B cell (primary cell): ENCODE results near the gene CCDC24. TPM values are rescaled to one million over a fixed set of nuclear protein-coding genes. Genes with fewer than 3 reads are reported as not detected.

Experiments
- ATAC-seq: fragments of 200-7000 bp; cut with Tn5 transposase; one replicate; pipeline ENCODE4 v1.10.0; 2021; ENCODE audit warnings: low read depth, mild to moderate bottlenecking, moderate number of reproducible peaks, moderate library complexity
- CTCF ChIA-PET: fragments of 350-600 bp; sonication (Branson Sonifier 250); formaldehyde crosslinking; loops from one replicate; lab custom pipeline; 2021; ENCODE audit warnings: antibody characterized with exemption, inconsistent platforms; lab: Charles Lee
- POLR2A ChIA-PET: fragments of 350-600 bp; sonication (Branson Sonifier 250); formaldehyde crosslinking; loops from one replicate; lab custom pipeline; 2021; ENCODE audit warnings: antibody characterized with exemption; lab: Charles Lee
- DNase-seq: peaks from one replicate; pipeline ENCODE4 v3.0.0; 2013
- H2AFZ ChIP-seq: 2 replicates; pipeline ENCODE4 v1.6.1; 2012; ENCODE audit warnings: mild to moderate bottlenecking, low read depth, low read length; ENCODE audit not compliant: insufficient read depth, poor library complexity, severe bottlenecking
- H3K27ac ChIP-seq, 2 donors: 1 replicate in 1 of 2; 2 replicates in 1 of 2; pipeline ENCODE4 v1.5.1; 2012 to 2013; ENCODE audit warnings: low read length in 2 of 2, mild to moderate bottlenecking in 2 of 2, moderate library complexity in 1 of 2
- H3K27me3 ChIP-seq, 4 experiments: fragments of 200-600 bp in 1 of 4; sonication (generic) in 1 of 4; replicated peaks in 1 of 4; 1 replicate in 2 of 4; 2 replicates in 2 of 4; pipeline versions ENCODE4 v1.6.1 to v1.7.0; 2013 to 2016; ENCODE audit warnings: low read length in 3 of 4, mild to moderate bottlenecking in 2 of 4, mixed read lengths in 1 of 4, moderate library complexity in 1 of 4; ENCODE audit not compliant: insufficient read depth in 4 of 4, control insufficient read depth in 3 of 4; ENCODE audit errors: control extremely low read depth in 1 of 4
- H3K36me3 ChIP-seq, 2 experiments: replicated peaks in 1 of 2; 1 replicate in 1 of 2; 2 replicates in 1 of 2; pipeline versions ENCODE4 v1.6.1 to v1.7.1; 2013; ENCODE audit warnings: low read length in 1 of 2; ENCODE audit not compliant: insufficient read depth in 2 of 2, control insufficient read depth in 1 of 2; ENCODE audit errors: control extremely low read depth in 1 of 2, extremely low read depth in 1 of 2
- H3K4me1 ChIP-seq, 2 donors: fragments of 200-600 bp in 1 of 2; sonication (generic) in 1 of 2; 1 replicate in 1 of 2; 2 replicates in 1 of 2; pipeline versions ENCODE4 v1.5.1 to v1.6.1; 2013 to 2017; ENCODE audit warnings: low read length in 2 of 2; ENCODE audit not compliant: control insufficient read depth in 2 of 2, insufficient read depth in 2 of 2
- H3K4me2 ChIP-seq: replicated peaks from 2 replicates; pipeline ENCODE3; 2012; ENCODE audit warnings: mild to moderate bottlenecking, low read depth, low read length; ENCODE audit not compliant: poor library complexity, severe bottlenecking
- H3K4me3 ChIP-seq, 5 experiments: fragments of 200-600 bp in 1 of 5; sonication (generic) in 1 of 5; 1 replicate in 3 of 5; 2 replicates in 2 of 5; pipeline versions ENCODE4 v1.5.1 to v1.7.0; 2011 to 2016; ENCODE audit warnings: low read length in 4 of 5, mild to moderate bottlenecking in 4 of 5, low read depth in 2 of 5, control low read depth in 1 of 5, moderate library complexity in 1 of 5; ENCODE audit not compliant: insufficient read depth in 1 of 5; ENCODE audit errors: control extremely low read depth in 1 of 5, extremely low read depth in 1 of 5
- H3K79me2 ChIP-seq: fragments of 200-600 bp; sonication (generic); one replicate; pipeline ENCODE4 v1.6.0; 2016; ENCODE audit warnings: low read length; ENCODE audit not compliant: control insufficient read depth, insufficient read depth
- H3K9ac ChIP-seq: fragments of 200-600 bp; sonication (generic); 2 replicates; pipeline ENCODE4 v1.6.1; 2017; ENCODE audit warnings: mild to moderate bottlenecking, low read length, moderate library complexity
- H3K9me3 ChIP-seq, 3 donors: one replicate each; pipeline versions ENCODE4 v1.6.1 to v1.7.1; 2013; ENCODE audit warnings: low read length in 2 of 3; ENCODE audit not compliant: control insufficient read depth in 2 of 3, insufficient read depth in 1 of 3; ENCODE audit errors: control extremely low read depth in 1 of 3
- H4K20me1 ChIP-seq: 2 replicates; pipeline ENCODE4 v1.6.0; 2012; ENCODE audit warnings: mild to moderate bottlenecking, low read length; ENCODE audit not compliant: insufficient read depth, control insufficient read depth, poor library complexity, severe bottlenecking
- H3K27ac Mint-ChIP-seq: one replicate; pipeline ENCODE4 v1.8.0; 2021; ENCODE audit warnings: mixed read lengths
- H3K27me3 Mint-ChIP-seq: one replicate; pipeline ENCODE4 v1.8.0; 2021; ENCODE audit warnings: mixed read lengths
- H3K4me1 Mint-ChIP-seq: one replicate; pipeline ENCODE4 v1.8.0; 2021; ENCODE audit warnings: mixed read lengths
- H3K4me3 Mint-ChIP-seq: one replicate; pipeline ENCODE4 v1.8.0; 2021; ENCODE audit warnings: mixed read lengths
- H3K9me3 Mint-ChIP-seq: one replicate; pipeline ENCODE4 v1.8.0; 2022; ENCODE audit warnings: mixed read lengths; ENCODE audit not compliant: insufficient read depth
- CTCF ChIP-seq: fragments of 200-600 bp; IDR thresholded peaks from one replicate; pipeline ENCODE4 v1.8.0; 2022; ENCODE audit warnings: antibody characterized with exemption, mild to moderate bottlenecking
- EZH2 ChIP-seq: IDR thresholded peaks from 2 replicates; pipeline ENCODE4 v1.6.1; 2012; ENCODE audit warnings: borderline replicate concordance, low read depth, mild to moderate bottlenecking, moderate library complexity, low read length; ENCODE audit not compliant: insufficient read depth, poor library complexity, severe bottlenecking
- WGBS: methylation state at CpG from one replicate; pipeline ENCODE4 v1.1.5; 2013; ENCODE audit warnings: missing lambda C conversion rate; ENCODE audit not compliant: insufficient coverage; 5-methylcytosine and 5-hydroxymethylcytosine counted together
- intact Hi-C: fragments of 100-400 bp; cut with micrococcal nuclease; formaldehyde crosslinking; loops from one replicate; pipeline ENCODE4 v1.10.0; 2022
- polyA plus RNA-seq: library from polyadenylated mRNA; depleted of rRNA; stranded (reverse); fragments of >200 nt; gene quantifications from 2 replicates; pipeline ENCODE4 v1.2.3, GENCODE V29; 2012
- total RNA-seq, 2 donors: library from RNA; stranded (reverse); fragments of 120-200 nt in 1 of 2; gene quantifications; 1 replicate in 1 of 2; 2 replicates in 1 of 2; pipeline versions ENCODE4 v1.2.3 to v1.2.4, GENCODE V29; 2013 to 2022

The CCDC24 gene
- total and polyA plus RNA-seq, 2 donors (not counting 1 experiment from before 2014, with no cell fraction given), result 10.1 to 18.4 TPM

GRCh38 chr1:44012404-44012803, 21.0 kb downstream of the CCDC24 start:
- ChIA-PET CTCF (interaction anchor here (1.3 to 2.6 kb wide), 2 partner anchors 24 to 78 kb away, joined by 3 to 11 read pairs; no protein-coding TSS in a partner anchor), POLR2A (no interaction called here)
- Histone ChIP-seq H2AFZ (no peak overlapping the region), H3K27ac (no peak overlapping the region), H3K4me1 (no peaks in the 10 kb centered on the region), H3K79me2 (no peaks in the 10 kb centered on the region), H3K4me3 (no peak overlapping the region), H3K4me2 (no peak overlapping the region), H3K9me3 (no peaks in the 10 kb centered on the region), H3K9ac (no peak overlapping the region), H4K20me1 (no peaks in the 10 kb centered on the region), H3K27me3 (no peaks in the 10 kb centered on the region), H3K36me3 (no peaks in the 10 kb centered on the region)
- DNase-seq (no peak), ATAC-seq (no peak)
- WGBS, result 100% methylated on average over 1 of the region's 2 CpGs
- H3K4me3 Mint-ChIP-seq, result no peak overlapping the region
- TF ChIP-seq CTCF (no peak), EZH2 (no peak)
- no peaks in the 10 kb centered on the region for H3K9me3 Mint-ChIP-seq
- peaks cover 9% of the 10 kb centered on the region for H3K27me3 Mint-ChIP-seq
- intact Hi-C loops, result no loop called here
- H3K27ac Mint-ChIP-seq, result no peak overlapping the region
- no peaks in the 10 kb centered on the region for H3K4me1 Mint-ChIP-seq

GRCh38 chr1:44012941-44013609, 21.7 kb downstream of the CCDC24 start:
- H3K27me3 Mint-ChIP-seq, result peaks cover 9% of the 10 kb centered on the region
- no peaks in the 10 kb centered on the region for H4K20me1 ChIP-seq
- no peaks in the 10 kb centered on the region for H3K4me1 Mint-ChIP-seq

More at GRCh38 chr1:44012941-44013609, 21.7 kb downstream of the CCDC24 start:
- DNase-seq, result no peak
- TF ChIP-seq CTCF (no peak), EZH2 (no peak)
- H3K9ac ChIP-seq, result no peak overlapping the region
- intact Hi-C loops, result no loop called here
- ChIA-PET POLR2A (no interaction called here), CTCF (interaction anchor here (1.3 to 3.0 kb wide), 3 partner anchors 7 to 78 kb away, joined by 3 to 21 read pairs (median 8); partner anchors contain the start of gene SLC6A9)
- no peaks in the 10 kb centered on the region for H3K79me2 ChIP-seq
- ATAC-seq, result no peak
- H3K4me2 ChIP-seq, result no peak overlapping the region
- WGBS, result 26% methylated on average over 13 of the region's 13 CpGs
- H3K4me1 ChIP-seq, result no peaks in the 10 kb centered on the region
- no peak overlapping the region for H2AFZ ChIP-seq
- H3K9me3 Mint-ChIP-seq, result no peaks in the 10 kb centered on the region
- no peaks in the 10 kb centered on the region for H3K9me3 ChIP-seq
- H3K27me3 ChIP-seq, result no peaks in the 10 kb centered on the region
- H3K36me3 ChIP-seq, result no peaks in the 10 kb centered on the region
- no peak overlapping the region for H3K27ac ChIP-seq
- H3K4me3 Mint-ChIP-seq, result no peak overlapping the region
- no peak overlapping the region for H3K4me3 ChIP-seq
- H3K27ac Mint-ChIP-seq, result no peak overlapping the region
